Neutrophil (primary cell): ENCODE data around the gene MYD88.
"Not testable (repeated sequence)": the region's sequence is repeated elsewhere in the genome, so short reads cannot be mapped to it uniquely, and the experiment has no call there.

Experiments used
- H3K27ac ChIP-seq: fragments of 200-600 bp; sonication (generic); 2 replicates; pipeline ENCODE4 v1.5.1; 2016; ENCODE audit warnings: mild to moderate bottlenecking, moderate library complexity
- H3K27me3 ChIP-seq: fragments of 200-600 bp; sonication (generic); 2 replicates; pipeline ENCODE4 v1.6.0; 2016; ENCODE audit warnings: mild to moderate bottlenecking
- H3K36me3 ChIP-seq: fragments of 200-600 bp; sonication (generic); 2 replicates; pipeline ENCODE4 v1.5.1; 2017
- H3K4me1 ChIP-seq, 2 experiments: fragments of 200-600 bp in 1 of 2; sonication (generic) in 1 of 2; 1 replicate in 1 of 2; 2 replicates in 1 of 2; pipeline versions ENCODE4 v1.5.1 to v1.6.1; 2013 to 2016; ENCODE audit warnings: low read depth in 1 of 2, low read length in 1 of 2, mild to moderate bottlenecking in 1 of 2, moderate library complexity in 1 of 2; ENCODE audit not compliant: control insufficient read depth in 1 of 2, insufficient read depth in 1 of 2
- H3K4me3 ChIP-seq, 2 experiments: fragments of 200-600 bp in 1 of 2; sonication (generic) in 1 of 2; 1 replicate in 1 of 2; 2 replicates in 1 of 2; pipeline ENCODE4 v1.5.1; 2013 to 2016; ENCODE audit warnings: low read depth in 1 of 2, low read length in 1 of 2, mild to moderate bottlenecking in 1 of 2, moderate library complexity in 1 of 2
- H3K9me3 ChIP-seq: fragments of 200-600 bp; sonication (generic); 2 replicates; pipeline ENCODE4 v1.5.1; 2016
- CTCF ChIP-seq: fragments of 200-600 bp; sonication (generic); IDR thresholded peaks from 2 replicates; pipeline ENCODE4 v1.5.1; 2016; ENCODE audit warnings: antibody characterized with exemption

The MYD88 gene

GRCh38 chr3:38157595-38157994 lies 19.1 kb downstream of the MYD88 start:
- H3K36me3 ChIP-seq: no peaks in the 10 kb centered on the region
- no peak overlapping the region for H3K4me3 ChIP-seq
- no peak overlapping the region for H3K27ac ChIP-seq
- no peaks in the 10 kb centered on the region for H3K27me3 ChIP-seq
- H3K4me1 ChIP-seq: peaks cover 25 to 30% of the 10 kb centered on the region in 2 experiments
- TF ChIP-seq CTCF: no peak
- no peaks in the 10 kb centered on the region for H3K9me3 ChIP-seq

- peaks cover 16 to 21% of the 10 kb centered on the region in 2 experiments for H3K4me1 ChIP-seq
- H3K27me3 ChIP-seq: no peaks in the 10 kb centered on the region
- H3K36me3 ChIP-seq: no peaks in the 10 kb centered on the region
- H3K27ac ChIP-seq: peak overlapping the region; percentile 52
- no peaks in the 10 kb centered on the region for H3K9me3 ChIP-seq
- H3K4me3 ChIP-seq: no peak overlapping the region
- TF ChIP-seq CTCF: no peak
These were observed 20.0 kb downstream of the MYD88 start for GRCh38 chr3:38158472-38158871.

GRCh38 chr3:38160704-38161103 lies 22.2 kb downstream of the MYD88 start:
- H3K27ac ChIP-seq, H3K36me3 ChIP-seq, H3K9me3 ChIP-seq, H3K4me3 ChIP-seq, H3K27me3 ChIP-seq: not testable (repeated sequence)
- peaks cover 10 to 19% of the 10 kb centered on the region in 2 experiments for H3K4me1 ChIP-seq

GRCh38 chr3:38163117-38163840 lies 24.8 kb downstream of the MYD88 start:
- Histone ChIP-seq H3K4me3 (no peak overlapping the region), H3K9me3 (no peaks in the 10 kb centered on the region), H3K4me1 (peaks cover 36 to 39% of the 10 kb centered on the region in 2 experiments), H3K27ac (peak overlapping the region; percentile 97), H3K36me3 (no peaks in the 10 kb centered on the region), H3K27me3 (no peaks in the 10 kb centered on the region)
- TF ChIP-seq CTCF: peak; percentile 35

- Histone ChIP-seq H3K27me3 (no peaks in the 10 kb centered on the region), H3K27ac (peak overlapping the region; percentile 97), H3K4me1 (peaks cover 37 to 43% of the 10 kb centered on the region in 2 experiments), H3K4me3 (peak overlapping the region; percentile 86 to 87), H3K9me3 (no peaks in the 10 kb centered on the region), H3K36me3 (no peaks in the 10 kb centered on the region)
- no peak for TF ChIP-seq CTCF
These were observed 25.6 kb downstream of the MYD88 start for GRCh38 chr3:38163841-38164642.

- peak; percentile 30 for TF ChIP-seq CTCF
These were observed 26.1 kb downstream of the MYD88 start for GRCh38 chr3:38164643-38164951.

More at GRCh38 chr3:38164643-38164951, 26.1 kb downstream of the MYD88 start:
- no peaks in the 10 kb centered on the region for H3K36me3 ChIP-seq
- peak overlapping the region; percentile 97 for H3K27ac ChIP-seq
- no peaks in the 10 kb centered on the region for H3K9me3 ChIP-seq
- H3K27me3 ChIP-seq: no peaks in the 10 kb centered on the region
- H3K4me3 ChIP-seq: peak overlapping the region; percentile 86 to 87
- H3K4me1 ChIP-seq: peaks cover 39 to 47% of the 10 kb centered on the region in 2 experiments
